CD4-positive, alpha-beta T cell treated with Interleukin-2 at 100 ng/mL for 4 hours (primary cell): Measurements from ENCODE around the gene ZNF502.

Experiments
- DNase-seq: peaks from one replicate; pipeline ENCODE4 v3.0.0-alpha.2; 2020; ENCODE audit warnings: low spot score

ZNF502 gene

GRCh38 chr3:44771424-44772098 is 59.1 kb downstream of the ZNF502 start:
- DNase-seq, result no peak

- DNase-seq, result no peak
These were observed 59.6 kb downstream of the ZNF502 start for GRCh38 chr3:44772099-44772442.
